GM11168 (cell line): ENCODE data around the gene PERM1.
"Not testable (repeated sequence)": the region's sequence is repeated elsewhere in the genome, so short reads cannot be mapped to it uniquely, and the experiment has no call there.

Experiments
- in situ Hi-C: fragments of 300-500 bp; cut with MboI; formaldehyde crosslinking; loops from one replicate; pipeline ENCODE4 v1.12.0; 2022; ENCODE audit warnings: low sequenced_read_pairs; ENCODE audit not compliant: unreplicated experiment

The PERM1 gene

GRCh38 chr1:1017397-1018320 lies 35.8 kb upstream of the PERM1 start:
- in situ Hi-C loops, result not testable (repeated sequence)

- in situ Hi-C loops, result no loop called here
These were observed 33.1 kb upstream of the PERM1 start for GRCh38 chr1:1014799-1015681.

GRCh38 chr1:1013922-1014648 lies 32.2 kb upstream of the PERM1 start:
- in situ Hi-C loops, result no loop called here

DNA sequence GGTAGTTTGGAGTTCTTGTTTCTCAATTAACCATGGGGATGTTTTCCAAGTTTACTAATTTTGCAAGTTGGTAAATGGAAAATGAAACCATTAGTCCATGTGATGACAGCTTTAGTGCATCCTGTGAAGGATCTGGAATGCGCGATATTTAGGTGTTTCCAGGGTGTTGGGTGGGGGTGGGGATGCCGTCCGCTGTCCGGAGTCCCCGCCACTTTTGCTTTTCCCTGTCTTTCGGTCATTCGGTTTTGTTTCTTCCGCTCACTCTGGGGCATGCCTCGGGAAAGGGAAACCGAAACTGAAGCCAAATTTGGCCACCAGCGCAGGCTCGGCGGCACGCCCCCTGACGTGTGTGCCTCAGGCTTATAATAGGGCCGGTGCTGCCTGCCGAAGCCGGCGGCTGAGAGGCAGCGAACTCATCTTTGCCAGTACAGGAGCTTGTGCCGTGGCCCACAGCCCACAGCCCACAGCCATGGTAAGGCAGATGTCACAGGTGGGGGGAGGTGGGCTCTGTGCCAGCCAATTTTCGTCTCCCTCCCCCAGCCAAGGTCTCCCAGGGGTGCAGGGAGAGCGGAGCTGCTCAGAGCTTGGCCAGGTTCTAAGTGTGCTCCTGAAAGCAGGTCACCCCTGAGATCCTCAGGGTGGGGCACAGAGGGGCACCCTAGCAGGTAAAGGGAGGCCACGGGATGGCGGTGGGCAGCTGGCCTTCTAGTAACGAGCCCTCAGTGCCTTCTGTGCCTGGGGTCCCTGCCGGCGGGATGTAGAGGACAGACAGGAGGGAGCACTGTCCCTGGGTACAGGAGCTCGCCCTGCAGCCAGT lies 31.4 kb upstream of the PERM1 start, which contains the start of gene ISG15:
ISG15 (plus strand) TSS at position 393 of the 817 bp plus-strand sequence; CDS start at position 470, 77 bp downstream.
- in situ Hi-C loops, result no loop called here

- in situ Hi-C loops, result not testable (repeated sequence)
These were observed 30.8 kb upstream of the PERM1 start for GRCh38 chr1:1012736-1013104.

DNA sequence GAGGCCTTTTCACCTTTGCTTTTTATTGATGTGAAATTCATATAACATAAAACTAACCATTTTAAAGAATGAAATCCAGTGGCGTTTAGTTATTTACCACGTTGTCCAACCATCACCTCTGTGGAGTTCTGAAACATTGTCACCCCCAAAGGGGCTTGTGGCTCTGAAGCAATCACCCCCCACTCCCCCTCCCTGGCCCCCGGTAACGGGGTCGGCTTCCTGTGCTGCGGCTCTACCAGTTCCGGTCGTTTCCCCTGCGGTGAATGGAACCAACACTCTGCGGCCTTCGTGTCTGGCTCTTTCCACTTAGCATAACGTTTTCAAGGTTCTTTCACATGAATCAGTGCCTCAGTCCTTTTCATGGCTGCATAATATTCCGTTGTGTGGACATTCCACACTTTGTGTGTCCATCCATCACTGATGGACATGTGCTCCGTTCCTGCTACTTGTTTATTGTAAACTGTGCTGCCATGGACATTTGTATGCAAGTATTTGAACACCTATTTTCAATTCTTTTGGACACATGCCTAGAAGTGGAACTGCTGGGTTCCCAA lies 29.6 kb upstream of the PERM1 start:
- in situ Hi-C loops, result no loop called here

- in situ Hi-C loops, result not testable (repeated sequence)
These were observed 28.2 kb upstream of the PERM1 start for GRCh38 chr1:1010131-1010530.

DNA sequence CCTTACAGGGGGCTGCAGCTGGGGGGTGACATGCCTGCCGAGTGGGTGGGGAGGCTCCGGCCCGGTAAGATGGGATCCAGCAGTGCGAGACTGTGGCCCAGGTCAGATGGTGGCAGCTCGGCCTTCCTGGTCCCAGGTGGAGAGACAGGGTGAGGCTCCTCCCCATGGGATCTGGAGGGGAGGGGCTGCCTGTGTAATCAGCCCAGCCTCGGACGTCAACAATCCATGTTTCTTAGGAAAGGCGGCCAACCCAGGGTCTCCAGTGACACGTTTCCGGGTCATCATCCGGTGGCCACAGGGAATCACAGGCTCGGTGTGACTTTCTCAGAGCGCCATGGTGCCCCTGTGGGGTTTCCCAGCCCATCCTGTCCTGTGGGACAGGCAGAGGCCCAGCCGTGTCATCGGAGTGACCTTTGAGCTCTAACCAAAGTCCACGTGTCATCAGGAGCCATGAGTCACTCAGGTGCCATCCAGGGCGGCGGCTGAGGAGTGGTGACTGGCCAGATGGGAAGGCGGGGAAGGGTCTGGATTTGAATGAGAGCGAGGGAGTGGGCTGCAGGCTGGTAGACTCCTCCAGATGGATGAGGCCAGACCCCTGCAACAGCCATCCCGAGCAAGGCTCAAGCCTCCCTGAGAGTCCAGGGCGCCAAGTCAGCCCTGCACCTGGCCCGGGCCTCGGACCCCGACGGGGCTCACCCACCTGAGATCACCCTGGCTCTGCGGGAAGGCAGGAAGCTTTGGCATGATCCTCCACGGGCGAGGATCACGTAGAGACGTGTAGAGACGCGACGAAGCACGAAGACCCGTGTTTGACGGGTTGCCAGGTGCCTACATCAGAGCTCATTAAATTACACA lies 24.6 kb upstream of the PERM1 start:
- in situ Hi-C loops, result no loop called here

DNA sequence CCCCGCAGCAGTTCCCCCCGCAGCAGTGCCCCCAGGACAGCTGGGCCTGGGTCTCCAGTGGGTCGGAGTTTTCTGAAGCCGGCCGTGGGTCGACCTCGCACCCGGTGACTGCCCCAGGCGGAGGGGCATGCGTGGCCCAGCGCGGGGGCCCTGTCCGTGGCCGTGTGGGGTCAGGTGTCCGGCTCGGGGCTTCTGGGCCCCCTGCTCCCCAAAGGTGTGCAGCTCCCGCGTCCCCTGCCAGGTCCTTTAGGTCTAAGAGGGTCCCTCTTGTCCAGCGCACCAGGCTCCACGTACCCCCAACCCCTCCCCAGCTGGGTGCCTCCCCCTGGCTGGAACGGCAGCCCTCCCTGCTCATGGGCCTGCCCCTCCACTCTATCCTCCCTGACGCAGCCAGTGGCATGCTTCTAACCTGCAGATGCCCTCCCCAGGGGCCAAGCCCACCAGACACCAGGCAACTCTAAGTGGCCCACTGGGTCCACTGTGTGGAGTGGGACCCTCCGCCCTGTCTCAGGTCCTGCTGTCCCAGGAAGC lies 23.9 kb upstream of the PERM1 start:
- in situ Hi-C loops, result no loop called here

DNA sequence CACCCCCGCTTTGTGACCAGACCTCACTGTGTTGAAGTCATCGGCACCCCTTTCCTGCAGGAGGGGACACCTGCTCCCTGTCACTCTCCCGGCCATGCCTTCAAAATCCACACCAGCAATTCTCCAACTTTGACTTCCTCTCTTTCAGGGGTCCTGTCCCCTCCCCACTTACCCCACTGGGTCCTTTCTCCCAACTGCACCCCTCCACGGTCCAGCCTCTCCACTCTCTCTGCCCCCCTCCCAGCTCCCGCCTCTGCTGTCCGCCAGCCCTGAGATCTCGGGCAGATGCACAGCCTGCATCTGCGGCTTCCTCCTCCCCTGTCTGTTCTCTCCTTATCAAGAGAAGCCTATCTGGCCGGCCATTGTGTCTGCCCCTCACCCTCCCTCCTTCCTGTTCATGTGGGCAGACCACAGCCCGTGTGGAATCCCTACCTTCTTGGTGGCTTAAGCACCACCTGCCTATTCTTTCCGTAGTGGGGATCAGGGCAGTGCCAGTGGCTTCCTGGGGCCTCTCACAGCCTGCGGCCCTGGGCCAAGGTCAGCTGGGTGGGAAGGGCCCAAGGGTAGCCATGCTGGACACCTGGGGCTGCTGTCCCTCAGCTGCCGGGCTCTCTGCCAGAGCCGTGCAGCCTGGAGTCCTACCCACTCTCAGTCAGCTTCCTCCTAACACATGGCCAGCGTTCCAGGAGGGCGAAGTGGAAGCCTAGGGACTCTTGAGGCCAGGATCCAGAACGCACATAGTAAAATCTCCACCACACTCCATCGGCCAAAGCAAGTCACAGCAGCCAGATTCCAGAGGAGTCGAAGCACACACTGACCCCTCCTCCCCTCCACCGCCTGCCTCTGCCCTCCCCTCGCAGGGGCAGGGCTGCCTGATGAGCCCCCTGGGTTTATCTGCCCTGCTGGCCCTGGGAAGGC lies 23.1 kb upstream of the PERM1 start:
- in situ Hi-C loops, result no loop called here

DNA sequence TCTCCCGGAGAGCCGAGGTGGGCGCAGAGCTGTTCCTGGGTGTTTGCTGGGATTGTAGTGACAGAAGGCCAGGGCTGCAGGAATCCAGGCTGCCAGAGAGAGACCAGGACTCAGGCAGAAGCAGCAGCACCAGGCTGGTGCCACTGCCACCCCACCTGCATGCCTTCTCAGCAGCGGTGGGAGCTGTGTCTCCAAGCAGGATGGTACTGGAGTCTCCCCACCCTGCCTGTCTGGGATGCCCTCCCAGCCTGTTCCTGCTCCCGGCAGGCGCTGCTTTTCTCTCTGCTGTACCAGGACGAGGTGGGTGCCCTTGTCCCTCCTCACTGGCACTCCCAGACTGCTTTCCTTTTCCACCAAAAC lies 22.5 kb upstream of the PERM1 start:
- in situ Hi-C loops, result no loop called here

DNA sequence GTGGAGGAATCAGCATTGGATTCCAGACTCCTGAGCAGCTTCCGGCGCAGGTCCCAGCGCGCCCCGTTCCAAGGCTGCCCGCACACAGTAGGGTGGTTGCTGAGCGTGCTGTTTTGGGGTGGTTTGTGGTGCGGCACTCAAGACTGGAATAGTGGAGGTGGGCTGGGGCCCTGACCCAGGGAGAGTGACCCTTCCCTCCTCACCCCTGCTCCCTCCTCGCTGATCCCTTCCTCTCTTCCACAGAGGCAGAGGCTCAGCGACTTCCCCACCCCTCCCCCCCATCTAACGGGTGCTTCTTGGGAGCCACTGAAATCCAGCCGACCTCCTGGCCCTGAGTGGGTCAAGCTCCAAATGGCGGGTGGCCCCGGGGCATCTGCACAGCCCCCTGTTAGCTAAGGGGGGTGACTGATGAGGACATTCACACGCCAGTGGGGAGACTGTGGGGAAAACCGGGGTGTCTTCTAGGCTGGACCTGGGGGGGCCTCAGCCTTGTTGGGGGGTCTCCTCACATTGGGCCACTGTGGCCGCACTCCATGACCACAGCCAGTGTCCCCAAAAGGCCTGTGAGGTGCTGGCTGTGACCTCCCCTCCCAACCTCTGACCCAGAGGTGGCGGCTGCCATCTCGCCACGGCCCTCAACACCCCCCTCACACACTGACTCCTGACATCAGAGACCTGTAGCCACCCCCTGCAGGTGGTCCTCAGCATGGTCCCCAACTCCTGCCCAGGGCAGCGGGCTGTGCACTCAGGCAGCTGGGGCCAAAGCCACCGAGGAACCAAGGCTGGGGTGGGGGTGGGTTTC lies 21.9 kb upstream of the PERM1 start:
- in situ Hi-C loops, result no loop called here

- in situ Hi-C loops, result no loop called here
These were observed 19.3 kb upstream of the PERM1 start for GRCh38 chr1:1001057-1001783.

DNA sequence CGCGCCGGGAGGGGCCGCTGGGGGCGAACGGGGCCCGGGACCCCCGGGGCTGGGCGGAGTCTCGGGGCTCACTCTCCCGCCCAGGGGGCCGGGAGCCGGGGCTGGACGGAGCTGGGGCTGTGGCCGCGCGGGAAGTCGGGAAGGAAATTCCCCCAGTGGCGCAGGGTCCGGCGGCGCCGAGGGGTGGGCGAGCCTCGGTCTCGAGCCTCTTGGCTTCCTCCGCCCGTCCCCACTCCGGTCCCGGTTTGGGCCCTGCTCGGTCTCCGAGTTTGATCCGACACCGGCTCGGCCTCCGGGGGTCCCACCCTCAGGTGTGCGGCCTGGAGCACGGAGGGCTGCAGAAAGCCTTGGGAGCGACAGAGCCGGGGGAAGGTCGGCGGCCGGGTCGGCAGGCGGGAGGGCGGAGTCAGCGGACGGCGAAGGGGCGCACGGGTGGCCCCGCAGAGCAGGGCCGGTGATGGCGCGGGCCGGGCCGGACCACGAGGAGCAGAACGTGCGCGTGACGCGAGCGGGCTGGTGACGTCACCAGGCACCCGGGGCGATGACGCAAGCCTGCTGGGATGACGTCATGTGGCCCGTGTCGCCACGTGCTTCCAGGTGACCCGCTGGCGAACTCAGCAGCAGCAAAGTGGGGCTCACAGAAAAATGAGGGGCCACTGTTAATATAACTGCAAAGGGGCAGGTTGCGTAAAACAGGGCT lies 18.6 kb upstream of the PERM1 start:
- in situ Hi-C loops, result no loop called here

- in situ Hi-C loops, result no loop called here
These were observed 17.9 kb upstream of the PERM1 start, which contains the start of gene HES4 for GRCh38 chr1:999725-1000356. HES4 (minus strand) TSS chr1:1000097; CDS start chr1:999973, 124 bp downstream.
